T-helper 2 cell treated with Interferon-gamma antibody and Interleukin-4, amounts not matched to agents 5 μg/mL and 100 μg/mL, for 36 hours (primary cell): ENCODE results near the gene IMP4.
A peak's percentile ranks its signal among the peaks of the same experiment; 100 is the strongest.

Experiments used
- DNase-seq: peaks from one replicate; pipeline ENCODE4 v3.0.0; 2021; ENCODE audit warnings: low spot score
- H3K27ac Mint-ChIP-seq: one replicate; pipeline ENCODE4 v1.8.0; 2021; ENCODE audit warnings: mild to moderate bottlenecking, mixed read lengths
- H3K27me3 Mint-ChIP-seq: one replicate; pipeline ENCODE4 v1.8.0; 2021; ENCODE audit warnings: low read depth, mixed read lengths
- H3K36me3 Mint-ChIP-seq: one replicate; pipeline ENCODE4 v1.8.0; 2021; ENCODE audit warnings: low read depth, mixed read lengths
- H3K4me1 Mint-ChIP-seq: one replicate; pipeline ENCODE4 v1.8.0; 2021; ENCODE audit warnings: low read depth, mixed read lengths
- H3K4me3 Mint-ChIP-seq: one replicate; pipeline ENCODE4 v1.8.0; 2022; ENCODE audit warnings: mild to moderate bottlenecking, moderate library complexity, mixed read lengths
- H3K9me3 Mint-ChIP-seq: one replicate; pipeline ENCODE4 v1.8.0; 2021; ENCODE audit warnings: mixed read lengths

Gene IMP4

DNA sequence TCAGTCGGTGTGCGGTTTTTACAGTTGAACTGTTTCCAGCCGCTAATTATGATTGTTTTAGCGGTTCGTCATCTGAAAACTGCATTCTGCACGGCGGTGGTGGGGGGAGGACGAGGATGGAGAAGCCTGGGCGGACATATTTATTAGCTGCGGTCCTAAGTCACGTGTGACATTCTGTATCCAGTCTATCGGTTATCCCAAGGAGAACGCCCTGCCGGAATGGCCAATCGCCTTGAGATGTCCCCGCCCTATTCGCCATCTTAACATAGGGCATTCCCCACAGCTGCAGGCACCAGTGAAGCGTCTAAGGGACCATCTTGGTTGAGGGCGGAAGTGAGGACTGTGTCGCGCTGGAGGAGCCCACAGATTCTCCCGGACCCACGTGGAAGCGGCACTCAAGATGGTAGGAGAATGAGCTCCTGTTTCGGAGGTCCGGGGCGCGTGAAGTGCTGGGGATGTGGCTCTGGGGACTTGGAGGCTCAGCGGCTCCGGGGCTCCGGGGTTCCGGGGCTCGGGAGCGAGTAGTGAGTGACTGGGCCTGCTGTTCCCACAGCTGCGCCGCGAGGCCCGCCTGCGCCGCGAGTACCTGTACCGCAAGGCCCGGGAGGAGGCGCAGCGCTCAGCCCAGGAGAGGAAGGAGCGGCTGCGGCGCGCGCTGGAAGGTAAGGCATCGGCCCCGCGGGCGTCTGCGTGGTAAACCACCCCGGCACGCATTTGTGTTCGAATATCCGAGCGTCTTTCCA lies at the start of gene IMP4:
TSS of gene IMP4 (plus strand) at position 365 of the 743 bp plus-strand sequence. CDS start at position 401, 36 bp downstream.
- DNase-seq: peak; percentile 95
- H3K4me1 Mint-ChIP-seq: peaks cover 14% of the 10 kb centered on the region
- H3K27ac Mint-ChIP-seq: peak within 1 kb of the TSS; percentile 98
- H3K4me3 Mint-ChIP-seq: peak within 1 kb of the TSS; percentile 100
- no peaks in the 10 kb centered on the region for H3K27me3 Mint-ChIP-seq
- H3K36me3 Mint-ChIP-seq: peaks cover 56% of the 10 kb centered on the region
- H3K9me3 Mint-ChIP-seq: no peaks in the 10 kb centered on the region

DNA sequence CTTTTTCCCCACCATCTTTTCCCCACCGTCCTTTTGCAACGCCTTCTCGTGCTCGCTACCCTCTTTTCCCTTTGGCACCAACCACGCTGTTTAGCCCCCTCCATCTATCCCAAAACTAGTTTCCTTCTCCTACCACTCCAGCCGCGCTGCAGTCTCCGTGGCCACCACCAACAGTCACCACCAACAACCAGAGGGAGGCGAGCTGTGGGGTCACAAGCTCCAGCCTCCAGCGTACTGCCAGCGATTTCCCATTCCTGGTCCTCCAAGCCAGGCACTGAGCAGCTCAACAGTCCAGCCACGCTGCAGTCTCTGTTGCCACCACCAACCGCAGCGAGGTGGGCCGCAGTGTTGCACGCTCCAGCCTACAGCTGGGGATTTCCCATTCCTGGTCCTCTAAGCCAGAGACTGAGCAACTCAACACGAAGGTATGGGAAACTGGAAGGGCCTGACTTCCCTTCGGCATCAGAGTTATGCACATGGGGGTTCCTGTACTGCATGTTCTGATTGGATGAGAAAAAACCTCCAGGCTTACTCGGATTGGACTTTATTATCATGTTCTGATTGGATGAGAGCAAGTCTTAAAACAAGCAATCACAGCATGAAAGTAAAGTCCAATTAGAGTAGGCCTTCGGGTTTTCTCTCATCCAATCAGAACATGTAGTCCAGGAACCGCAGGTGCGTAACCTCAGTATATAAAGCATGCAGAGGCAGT lies 42.3 kb upstream of the IMP4 start:
- no peak overlapping the region for H3K27ac Mint-ChIP-seq
- no peaks in the 10 kb centered on the region for H3K4me1 Mint-ChIP-seq
- no peak overlapping the region for H3K4me3 Mint-ChIP-seq

GRCh38 chr2:130300970-130301348 lies 41.7 kb upstream of the IMP4 start:
- Mint-ChIP-seq H3K9me3 (no peaks in the 10 kb centered on the region), H3K4me3 (no peak overlapping the region), H3K4me1 (no peaks in the 10 kb centered on the region), H3K27ac (no peak overlapping the region), H3K27me3 (peaks cover 19% of the 10 kb centered on the region), H3K36me3 (no peaks in the 10 kb centered on the region)
- no peak for DNase-seq

More for the DNA sequence above, 42.3 kb upstream of the IMP4 start:
- Mint-ChIP-seq H3K27me3 (peaks cover 22% of the 10 kb centered on the region), H3K9me3 (no peaks in the 10 kb centered on the region), H3K36me3 (no peaks in the 10 kb centered on the region)
- no peak for DNase-seq

- Mint-ChIP-seq H3K9me3 (no peaks in the 10 kb centered on the region), H3K4me1 (no peaks in the 10 kb centered on the region), H3K4me3 (no peak overlapping the region), H3K36me3 (no peaks in the 10 kb centered on the region), H3K27ac (no peak overlapping the region), H3K27me3 (peaks cover 20% of the 10 kb centered on the region)
- no peak for DNase-seq
Observed at GRCh38 chr2:130302164-130302886, 40.4 kb upstream of the IMP4 start.

GRCh38 chr2:130303169-130303568 lies 39.5 kb upstream of the IMP4 start:
- Mint-ChIP-seq H3K36me3 (no peaks in the 10 kb centered on the region), H3K4me1 (no peaks in the 10 kb centered on the region), H3K4me3 (no peak overlapping the region), H3K27ac (no peak overlapping the region), H3K9me3 (no peaks in the 10 kb centered on the region), H3K27me3 (peaks cover 14% of the 10 kb centered on the region)
- DNase-seq: no peak

- H3K27me3 Mint-ChIP-seq: peaks cover 10% of the 10 kb centered on the region
- H3K27ac Mint-ChIP-seq: no peak overlapping the region
- H3K36me3 Mint-ChIP-seq: no peaks in the 10 kb centered on the region
- H3K9me3 Mint-ChIP-seq: no peaks in the 10 kb centered on the region
- no peak overlapping the region for H3K4me3 Mint-ChIP-seq
- no peak for DNase-seq
- no peaks in the 10 kb centered on the region for H3K4me1 Mint-ChIP-seq
Observed at GRCh38 chr2:130304726-130305125, 38.0 kb upstream of the IMP4 start.

DNA sequence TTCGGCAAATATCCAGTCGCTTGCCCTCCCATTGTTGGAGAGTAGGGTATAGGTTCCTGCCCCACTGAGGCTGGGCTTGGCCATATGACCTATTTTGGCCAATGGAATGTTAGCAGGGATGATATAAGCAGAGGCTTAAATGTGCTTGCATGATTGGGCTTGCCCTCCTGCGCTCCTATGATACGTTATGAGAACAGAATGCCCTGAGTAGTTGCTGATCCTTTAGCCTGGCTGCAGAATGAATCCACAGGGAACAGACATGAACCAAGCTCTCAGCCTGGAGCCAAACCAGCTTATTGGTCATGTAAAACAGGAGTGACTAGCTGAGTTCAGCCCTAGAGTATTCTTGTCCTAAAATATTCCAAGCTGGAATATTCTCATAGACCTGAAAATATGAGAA lies 34.8 kb upstream of the IMP4 start:
- Mint-ChIP-seq H3K27ac (no peak overlapping the region), H3K36me3 (no peaks in the 10 kb centered on the region), H3K27me3 (peaks cover 5% of the 10 kb centered on the region), H3K4me1 (no peaks in the 10 kb centered on the region), H3K4me3 (no peak overlapping the region), H3K9me3 (no peaks in the 10 kb centered on the region)
- no peak for DNase-seq

DNA sequence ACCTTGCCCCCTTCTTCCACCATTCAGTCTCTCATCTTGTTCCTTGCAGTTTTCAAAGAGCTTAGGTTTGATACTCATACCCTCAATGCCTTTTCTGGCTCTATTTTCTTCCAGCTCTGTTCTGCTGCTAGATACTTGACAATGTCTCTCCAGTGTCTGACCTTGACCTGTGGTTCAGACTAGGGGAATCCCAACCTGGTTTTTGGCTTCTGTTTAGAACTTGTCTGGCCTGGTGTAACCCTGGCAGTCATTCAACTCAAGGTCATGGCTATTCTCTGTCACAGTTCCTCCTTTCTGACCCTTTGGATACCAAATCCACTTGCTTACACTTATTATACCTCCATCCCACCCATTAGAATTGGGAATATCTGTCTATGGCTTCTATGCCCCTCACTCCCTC lies 31.8 kb upstream of the IMP4 start:
- Mint-ChIP-seq H3K9me3 (no peaks in the 10 kb centered on the region), H3K4me3 (no peak overlapping the region), H3K27ac (no peak overlapping the region), H3K4me1 (no peaks in the 10 kb centered on the region), H3K27me3 (peaks cover 5% of the 10 kb centered on the region), H3K36me3 (no peaks in the 10 kb centered on the region)
- DNase-seq: no peak

- Mint-ChIP-seq H3K27ac (no peak overlapping the region), H3K36me3 (no peaks in the 10 kb centered on the region), H3K9me3 (no peaks in the 10 kb centered on the region), H3K4me1 (no peaks in the 10 kb centered on the region), H3K4me3 (no peak overlapping the region), H3K27me3 (no peaks in the 10 kb centered on the region)
- no peak for DNase-seq
Observed at GRCh38 chr2:130313812-130314334, 28.8 kb upstream of the IMP4 start.

GRCh38 chr2:130314377-130314776 lies 28.3 kb upstream of the IMP4 start:
- no peaks in the 10 kb centered on the region for H3K36me3 Mint-ChIP-seq
- no peak for DNase-seq
- no peak overlapping the region for H3K27ac Mint-ChIP-seq
- H3K27me3 Mint-ChIP-seq: no peaks in the 10 kb centered on the region
- H3K9me3 Mint-ChIP-seq: no peaks in the 10 kb centered on the region
- H3K4me3 Mint-ChIP-seq: no peak overlapping the region
- H3K4me1 Mint-ChIP-seq: no peaks in the 10 kb centered on the region

GRCh38 chr2:130316596-130316995 lies 26.1 kb upstream of the IMP4 start:
- no peak overlapping the region for H3K27ac Mint-ChIP-seq

DNA sequence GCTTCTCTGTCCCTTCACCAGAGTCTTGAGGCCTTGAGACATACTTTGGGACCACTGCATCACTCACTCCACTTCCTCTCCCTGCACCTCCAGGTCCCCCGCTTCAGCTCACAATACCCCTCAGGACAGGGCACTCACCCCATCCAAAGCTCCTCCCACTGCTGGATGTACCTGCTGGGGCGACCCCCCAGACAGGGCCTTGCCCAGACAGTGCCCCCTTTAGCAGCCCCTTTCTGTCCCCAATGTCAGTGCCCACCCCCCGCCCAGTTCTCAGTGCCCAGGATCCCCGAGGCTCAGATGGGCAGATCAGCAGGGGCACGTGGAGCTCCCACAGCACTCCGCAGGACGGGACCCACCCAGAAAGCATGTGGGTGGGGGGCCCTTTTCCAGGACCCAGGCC lies 23.8 kb upstream of the IMP4 start:
- Mint-ChIP-seq H3K36me3 (no peaks in the 10 kb centered on the region), H3K27me3 (peaks cover 16% of the 10 kb centered on the region), H3K27ac (no peak overlapping the region), H3K9me3 (no peaks in the 10 kb centered on the region), H3K4me1 (no peaks in the 10 kb centered on the region), H3K4me3 (no peak overlapping the region)
- DNase-seq: no peak

More at GRCh38 chr2:130316596-130316995, 26.1 kb upstream of the IMP4 start:
- Mint-ChIP-seq H3K27me3 (peaks cover 3% of the 10 kb centered on the region), H3K4me1 (no peaks in the 10 kb centered on the region), H3K4me3 (no peak overlapping the region), H3K9me3 (no peaks in the 10 kb centered on the region), H3K36me3 (no peaks in the 10 kb centered on the region)
- DNase-seq: no peak

GRCh38 chr2:130319536-130319935 lies 23.2 kb upstream of the IMP4 start:
- Mint-ChIP-seq H3K27me3 (peaks cover 20% of the 10 kb centered on the region), H3K4me3 (no peak overlapping the region), H3K27ac (no peak overlapping the region), H3K4me1 (no peaks in the 10 kb centered on the region), H3K36me3 (no peaks in the 10 kb centered on the region), H3K9me3 (no peaks in the 10 kb centered on the region)
- DNase-seq: no peak
